ENCODE results near the gene CEP164.

GRCh38 chr11:117444711-117445658 lies 117.3 kb downstream of the CEP164 start:
- TF ChIP-seq POLR2AphosphoS5 (IDR thresholded peaks at IDR 0.05; ENCODE audit: low read depth, low read length) (no peak), POLR2A (IDR thresholded peaks at IDR 0.05; ENCODE audit: low read depth, low read length) (no peak), TAF1 (IDR thresholded peaks at IDR 0.05; ENCODE audit: low read depth, low read length) (no peak)

All from GM12891 (cell line).